GM21367 (cell line): ENCODE data around the gene GLA.
A peak's percentile ranks its signal among the peaks of the same experiment; 100 is the strongest.

Experiments used
- ATAC-seq: cut with Tn5 transposase; IDR thresholded peaks from one replicate; pipeline ENCODE4 v1.9.1; 2021; ENCODE audit not compliant: unreplicated experiment

GLA gene

DNA sequence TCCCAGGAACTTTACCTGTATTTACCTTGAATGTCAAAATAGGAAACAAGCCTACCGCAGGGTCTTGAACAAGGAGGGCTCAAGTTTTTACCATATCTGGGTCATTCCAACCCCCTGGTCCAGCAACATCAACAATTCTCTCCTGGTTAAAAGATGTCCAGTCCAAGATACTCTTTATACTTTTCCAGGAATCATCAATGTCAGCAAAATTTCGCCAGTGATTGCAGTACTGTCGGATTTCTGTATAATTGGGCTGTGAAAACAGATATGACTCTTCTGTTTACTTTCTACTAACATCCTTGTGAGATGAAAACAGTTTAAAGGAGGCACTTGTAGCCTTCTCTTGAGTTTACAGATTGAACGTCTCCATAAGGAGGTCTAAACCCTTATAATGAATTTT lies 9.0 kb downstream of the GLA start:
- ATAC-seq: no peak

DNA sequence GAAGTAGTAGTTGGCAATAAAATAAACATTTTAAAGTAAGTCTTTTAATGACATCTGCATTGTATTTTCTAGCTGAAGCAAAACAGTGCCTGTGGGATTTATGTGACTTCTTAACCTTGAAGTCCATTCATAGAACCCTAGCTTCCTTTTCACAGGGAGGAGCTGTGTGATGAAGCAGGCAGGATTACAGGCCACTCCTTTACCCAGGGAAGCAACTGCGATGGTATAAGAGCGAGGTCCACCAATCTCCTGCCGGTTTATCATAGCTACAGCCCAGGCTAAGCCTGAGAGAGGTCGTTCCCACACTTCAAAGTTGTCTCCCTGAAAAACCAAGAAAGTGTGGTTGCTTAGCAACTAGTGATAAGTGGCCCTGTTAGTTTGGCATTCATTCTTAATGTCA lies 9.9 kb downstream of the GLA start:
- no peak for ATAC-seq

- ATAC-seq: no peak
Observed at GRCh38 chrX:101395789-101396188, 11.9 kb downstream of the GLA start.

- ATAC-seq: no peak
Observed at GRCh38 chrX:101394372-101394771, 13.4 kb downstream of the GLA start.

- no peak for ATAC-seq
Observed at GRCh38 chrX:101393530-101394305, 14.0 kb downstream of the GLA start.

GRCh38 chrX:101391831-101392230 lies 15.9 kb downstream of the GLA start:
- no peak for ATAC-seq

DNA sequence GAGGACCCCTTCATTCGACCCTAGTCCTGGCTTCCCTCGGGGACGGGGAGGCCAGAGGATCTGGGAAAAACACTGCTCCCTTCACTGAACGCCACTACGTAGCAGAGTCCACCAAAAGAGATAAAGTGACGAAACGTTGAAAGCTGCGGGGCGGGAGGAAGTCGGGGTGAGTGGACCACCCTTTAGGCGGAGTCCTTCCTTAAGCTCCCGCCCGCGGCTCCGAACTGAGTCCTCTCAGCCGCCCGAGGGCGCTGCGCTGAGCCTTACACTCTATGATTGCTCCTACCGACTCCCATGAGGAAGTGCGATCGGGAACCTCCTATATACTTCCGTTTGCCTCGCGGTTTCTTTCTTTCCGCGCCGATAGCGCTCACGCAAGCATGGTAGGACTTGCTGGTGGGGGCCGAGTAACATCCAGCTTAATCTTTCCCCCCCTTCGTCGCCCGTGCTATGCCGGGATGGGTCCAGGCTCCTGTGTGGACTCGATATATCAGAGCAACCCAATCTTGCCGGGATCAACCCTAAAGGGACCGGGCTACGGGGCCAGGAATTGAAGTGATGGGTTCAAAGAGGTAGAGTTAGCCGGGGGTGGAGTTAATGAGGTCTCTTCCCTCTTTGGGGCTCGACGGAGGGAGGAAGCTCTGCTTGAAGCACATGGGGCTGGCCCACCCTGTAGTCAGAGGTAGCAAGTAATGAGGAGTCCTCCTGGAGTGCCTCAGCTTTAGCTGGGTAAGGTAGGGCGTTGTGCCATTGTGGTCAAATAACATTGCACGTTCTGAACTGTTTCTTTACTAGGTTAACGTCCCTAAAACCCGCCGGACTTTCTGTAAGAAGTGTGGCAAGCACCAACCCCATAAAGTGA lies 16.8 kb downstream of the GLA start, which contains the start of gene RPL36A:
Gene RPL36A, plus strand, starts transcription at position 348 of the 862 bp plus-strand sequence. Its CDS starts 33 bp downstream, at position 381.
- ATAC-seq: peak; percentile 84

DNA sequence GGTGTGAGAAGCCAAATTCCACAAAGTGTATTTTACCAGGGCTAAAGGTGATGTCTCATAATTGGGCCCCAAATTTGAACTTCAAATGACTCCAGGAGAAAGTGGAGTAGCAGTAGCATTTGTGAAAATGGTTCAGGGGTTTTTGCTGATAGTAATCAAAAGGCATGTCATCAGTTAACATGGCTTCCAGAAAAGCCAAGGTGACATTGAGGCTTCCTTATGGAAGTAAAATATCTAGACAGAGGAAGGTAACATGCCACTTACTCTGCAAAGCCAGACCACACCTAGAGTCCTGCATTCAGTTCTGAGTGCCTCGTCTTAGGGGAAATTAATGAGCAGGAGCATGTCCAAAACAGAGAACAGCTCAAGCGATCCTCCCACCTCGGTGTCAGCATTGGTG lies 19.1 kb downstream of the GLA start:
- no peak for ATAC-seq

- ATAC-seq: no peak
Observed at GRCh38 chrX:101386542-101386885, 21.2 kb downstream of the GLA start.

DNA sequence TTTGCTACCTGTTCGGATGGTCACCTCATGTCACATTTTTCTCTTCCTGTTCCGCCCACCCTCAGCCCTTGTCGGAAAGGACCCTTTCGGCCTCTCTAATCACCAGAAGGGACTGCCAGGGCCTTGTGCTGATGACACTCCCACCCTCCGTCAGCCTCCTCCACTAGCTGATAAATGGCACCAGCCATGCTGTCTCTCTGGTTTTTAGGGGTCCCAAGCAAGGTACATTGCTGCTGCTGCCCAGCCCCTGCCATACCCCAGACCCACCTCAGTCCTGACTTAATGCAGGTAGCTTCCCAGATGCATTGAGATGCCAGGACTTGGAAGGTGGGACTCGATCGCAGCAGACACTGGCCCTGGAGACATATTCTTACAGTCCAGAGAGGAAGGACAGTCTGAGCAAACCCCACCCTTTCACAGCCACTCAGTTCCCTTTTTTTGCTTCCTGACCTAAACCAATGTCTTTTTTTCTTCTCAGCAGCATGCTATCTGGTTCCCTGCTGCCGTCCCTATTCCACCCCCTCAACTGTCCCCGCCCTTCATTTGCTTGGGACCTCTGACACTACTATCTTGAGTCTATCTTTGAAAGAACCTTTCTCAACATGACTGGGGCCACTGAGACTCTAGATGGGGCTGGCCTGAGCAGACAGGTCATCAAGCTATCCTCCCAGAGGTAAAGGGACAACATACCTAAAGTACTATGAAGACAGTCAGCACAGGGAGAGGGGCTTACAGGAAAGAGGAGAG lies 21.8 kb downstream of the GLA start, which contains the start of gene BTK:
Gene BTK, minus strand, starts transcription at position 397 of the 747 bp plus-strand sequence. CDS start 10,907 bp downstream, outside the sequence.
- peak; percentile 63 for ATAC-seq

- ATAC-seq: no peak
Observed at GRCh38 chrX:101385026-101385684, 22.6 kb downstream of the GLA start.

DNA sequence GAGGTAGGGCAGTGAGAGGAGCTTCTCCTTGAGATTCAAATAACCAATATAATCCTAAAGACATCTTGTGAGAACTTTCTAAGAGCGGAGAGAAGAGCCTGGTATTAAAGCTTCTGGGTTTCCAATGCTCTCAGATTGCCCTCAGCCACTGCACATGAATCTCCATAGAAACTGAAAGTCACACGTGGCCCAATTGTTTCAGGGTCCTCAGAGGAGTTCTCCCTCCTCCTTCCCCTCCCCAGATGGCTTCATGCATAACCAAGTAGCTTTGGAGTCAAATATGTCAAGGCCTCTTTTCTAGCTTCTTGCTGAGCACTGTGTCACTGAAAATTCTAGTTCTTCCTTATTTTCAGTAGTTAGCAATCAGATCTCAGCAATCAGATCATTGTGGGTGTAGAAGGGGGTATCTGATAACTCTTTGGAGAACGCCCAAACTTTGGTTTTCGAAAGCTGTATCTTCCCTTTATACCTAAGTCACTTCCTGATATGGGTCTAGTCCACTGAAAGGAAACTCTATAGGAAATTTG lies 24.0 kb downstream of the GLA start:
- peak; percentile 78 for ATAC-seq

- no peak for ATAC-seq
Observed at GRCh38 chrX:101377547-101377946, 30.2 kb downstream of the GLA start.

GRCh38 chrX:101370888-101371504 lies 36.7 kb downstream of the GLA start:
- ATAC-seq: peak; percentile 64

- ATAC-seq: no peak
Observed at GRCh38 chrX:101369687-101370086, 38.0 kb downstream of the GLA start.

DNA sequence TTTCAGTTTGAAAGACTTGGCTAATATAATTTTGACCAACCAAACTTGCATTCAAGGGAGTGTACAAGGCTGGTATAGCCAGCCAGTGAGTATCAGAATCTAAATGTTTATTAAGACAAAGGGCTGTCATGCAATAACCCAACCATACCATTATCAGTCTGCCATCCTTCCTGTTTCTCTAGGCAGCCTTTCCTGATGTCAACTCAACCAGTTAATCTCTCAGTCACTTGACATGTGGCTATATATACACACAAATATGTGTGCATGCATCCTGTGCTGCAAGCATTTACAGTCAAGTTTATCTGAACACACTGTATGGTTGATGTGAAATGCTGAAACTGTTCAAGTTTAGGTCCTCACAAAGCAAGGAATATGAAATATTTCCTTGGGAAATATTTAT lies 38.9 kb downstream of the GLA start:
- ATAC-seq: no peak

- ATAC-seq: no peak
Observed at GRCh38 chrX:101365301-101365795, 42.4 kb downstream of the GLA start.

DNA sequence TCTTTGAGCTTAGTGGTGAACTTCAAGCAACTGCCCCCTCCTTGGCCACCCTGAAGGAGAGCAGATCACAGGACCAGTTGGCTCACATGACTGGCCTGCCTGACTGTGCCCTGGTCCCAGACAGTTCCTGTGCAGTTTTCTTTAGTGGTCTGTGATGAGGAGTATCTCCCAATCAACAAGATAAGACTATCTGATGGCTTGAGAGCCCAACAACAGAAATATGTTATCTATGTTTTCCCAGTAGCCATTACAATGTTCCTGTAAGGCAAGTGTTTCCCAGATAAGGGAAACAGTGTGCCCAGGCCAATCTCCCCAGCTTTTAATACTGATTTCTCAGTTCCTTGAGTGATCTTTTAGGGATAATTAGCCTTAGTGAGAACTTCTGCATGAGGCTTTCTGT lies 45.0 kb downstream of the GLA start:
- no peak for ATAC-seq

DNA sequence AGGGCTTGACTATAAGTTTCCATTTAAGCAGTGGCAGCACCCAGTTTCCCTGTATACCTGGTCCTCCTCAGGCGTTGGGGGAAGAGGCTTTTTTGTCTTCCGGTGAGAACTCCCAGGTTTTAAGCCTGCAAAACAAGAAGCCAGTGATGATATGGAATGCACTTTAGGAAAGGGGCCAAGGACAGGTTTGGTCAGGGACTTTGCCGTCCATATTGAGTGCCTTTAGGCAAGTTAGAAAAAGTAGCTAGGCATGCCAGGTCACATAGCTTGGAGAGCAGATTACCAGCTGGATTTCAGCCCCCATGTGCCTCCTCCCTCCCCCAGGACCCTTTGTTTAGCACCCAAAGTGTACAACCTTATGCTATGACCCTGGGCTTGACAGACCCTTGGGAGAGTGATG lies 45.6 kb downstream of the GLA start:
- ATAC-seq: no peak

DNA sequence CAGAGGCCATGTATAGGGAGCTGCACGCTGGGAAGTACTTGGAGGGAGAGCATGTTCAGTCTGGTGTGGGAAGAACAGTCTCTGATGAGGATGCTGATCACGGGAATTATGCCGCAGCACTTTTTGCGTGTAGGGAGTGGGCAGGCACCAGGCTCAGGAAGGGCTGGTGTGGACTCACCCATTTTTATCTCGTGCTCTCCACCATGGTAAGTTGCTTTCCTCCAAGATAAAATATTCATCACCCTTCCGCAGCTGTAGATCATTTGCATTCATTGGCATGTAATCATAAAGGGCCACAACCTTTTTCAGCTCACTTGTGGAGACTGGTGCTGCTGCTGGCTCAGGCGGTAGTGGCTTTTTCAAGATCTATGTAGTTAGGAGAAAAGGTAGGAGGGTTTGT lies 47.3 kb downstream of the GLA start:
- no peak for ATAC-seq
